GM18951 (cell line): Measurements from ENCODE around the gene GPC4.

Experiments used
- POLR2A ChIP-seq: IDR thresholded peaks from 4 replicates; pipeline ENCODE4 v1.6.1; 2011; ENCODE audit warnings: mild to moderate bottlenecking; ENCODE audit not compliant: insufficient read length, insufficient read depth; ENCODE audit errors: extremely low read depth
- in situ Hi-C: fragments of 300-500 bp; cut with MboI; formaldehyde crosslinking; loops from one replicate; pipeline ENCODE4 v1.12.0; 2022; ENCODE audit warnings: low sequenced_read_pairs, mixed read lengths, inconsistent platforms; ENCODE audit not compliant: unreplicated experiment

Gene GPC4

DNA sequence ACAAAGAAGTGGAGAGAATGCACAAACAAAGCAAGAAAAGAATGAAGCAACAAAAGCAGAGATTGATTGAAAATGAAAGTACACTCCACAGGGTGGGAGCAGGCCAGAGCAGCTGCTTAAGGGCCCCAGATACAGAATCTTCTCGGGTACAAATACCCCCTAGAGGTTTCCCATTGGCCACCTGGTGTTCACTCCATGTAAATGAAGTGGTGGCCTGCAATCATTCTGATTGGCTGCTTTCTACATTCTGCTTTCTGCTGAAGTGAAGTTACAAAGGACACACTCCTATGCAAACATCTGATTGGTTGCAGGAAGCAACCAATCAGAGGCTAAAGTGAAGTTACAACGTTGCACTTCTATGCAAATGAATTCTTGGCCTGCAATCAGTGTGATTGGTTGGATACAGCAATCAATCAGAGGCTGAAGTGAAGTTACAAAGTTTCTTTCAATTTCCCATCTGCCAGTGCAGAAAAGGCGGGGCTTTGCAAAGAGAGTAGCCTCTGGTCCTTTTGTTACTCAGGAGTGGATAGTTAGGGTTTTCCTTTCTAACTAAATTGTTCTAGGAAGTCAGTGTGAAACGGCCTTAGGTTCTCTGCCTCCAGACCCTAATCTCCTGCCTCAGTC is 19.0 kb upstream of the GPC4 start:
- no peak for TF ChIP-seq POLR2A
- in situ Hi-C loops: no loop called here

DNA sequence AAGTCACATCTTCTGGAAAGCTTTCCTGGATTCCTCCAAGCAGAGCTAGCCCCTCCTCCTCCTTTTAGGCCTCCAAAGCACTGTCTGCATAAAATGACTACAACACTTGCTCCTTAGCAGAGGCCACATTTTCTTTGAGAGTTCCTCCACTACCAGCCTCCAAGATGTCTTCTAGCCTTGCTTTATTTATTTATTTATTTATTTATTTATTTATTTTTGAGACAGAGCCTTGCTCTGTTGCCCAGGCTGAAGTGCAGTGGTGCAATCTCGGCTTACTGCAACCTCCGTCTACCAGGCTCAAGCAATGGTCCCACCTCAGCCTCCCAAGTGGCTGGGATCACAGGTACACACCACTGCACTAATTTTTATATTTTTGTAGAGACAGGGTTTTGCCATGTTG is 4.6 kb upstream of the GPC4 start:
- TF ChIP-seq POLR2A: no peak
- in situ Hi-C loops: no loop called here

GRCh38 chrX:133418588-133418987 is 3.3 kb upstream of the GPC4 start:
- TF ChIP-seq POLR2A: no peak
- in situ Hi-C loops: no loop called here

GRCh38 chrX:133417364-133417763 is 2.1 kb upstream of the GPC4 start:
- no peak for TF ChIP-seq POLR2A
- in situ Hi-C loops: no loop called here

DNA sequence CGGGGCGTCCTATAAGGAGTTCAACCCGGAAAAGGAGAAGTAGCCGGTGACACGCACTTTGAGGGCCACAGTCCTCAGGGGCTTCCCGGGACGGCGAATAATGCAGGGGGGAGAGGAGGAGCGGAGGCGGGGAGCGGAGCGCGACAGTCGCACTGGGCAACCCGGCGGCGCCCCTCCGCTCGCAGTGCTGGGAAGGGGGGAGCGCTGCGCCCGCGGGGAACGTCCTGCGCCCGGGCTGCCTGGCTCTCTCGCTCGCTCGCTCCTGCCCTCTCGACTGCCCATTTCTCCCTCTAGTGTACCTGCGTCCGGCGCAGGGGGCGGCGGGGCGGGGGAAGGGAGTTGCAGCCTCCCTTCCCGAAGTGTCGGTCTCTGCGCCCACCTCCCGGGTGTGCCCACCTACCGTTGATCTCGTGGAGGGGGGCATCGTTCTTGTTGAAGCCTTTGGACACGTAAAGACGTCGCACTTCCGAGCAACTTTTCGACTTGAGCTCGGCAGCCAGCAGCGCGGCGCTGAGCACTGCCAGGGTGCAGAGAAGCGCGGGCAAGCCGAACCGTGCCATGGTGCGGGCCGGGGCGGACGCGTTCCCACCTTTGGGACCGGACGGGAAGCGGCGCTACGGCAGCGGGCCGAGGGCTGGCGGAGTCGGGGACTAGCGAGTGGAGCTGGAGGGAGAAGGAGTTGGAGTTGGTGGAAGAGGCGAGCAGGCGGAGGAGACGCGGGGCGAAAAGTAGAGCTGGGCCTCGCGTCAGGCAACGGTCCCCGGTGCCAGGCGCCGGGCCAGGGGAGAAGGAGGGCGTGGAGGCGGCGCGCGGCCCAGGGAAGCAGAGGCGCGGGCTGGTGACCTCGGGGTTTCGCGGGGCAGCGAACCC is 648 bp downstream of the GPC4 start:
- in situ Hi-C loops: no loop called here
- no peak for TF ChIP-seq POLR2A

- no peak for TF ChIP-seq POLR2A
Measured at GRCh38 chrX:133413218-133413925, 1.9 kb downstream of the GPC4 start.

DNA sequence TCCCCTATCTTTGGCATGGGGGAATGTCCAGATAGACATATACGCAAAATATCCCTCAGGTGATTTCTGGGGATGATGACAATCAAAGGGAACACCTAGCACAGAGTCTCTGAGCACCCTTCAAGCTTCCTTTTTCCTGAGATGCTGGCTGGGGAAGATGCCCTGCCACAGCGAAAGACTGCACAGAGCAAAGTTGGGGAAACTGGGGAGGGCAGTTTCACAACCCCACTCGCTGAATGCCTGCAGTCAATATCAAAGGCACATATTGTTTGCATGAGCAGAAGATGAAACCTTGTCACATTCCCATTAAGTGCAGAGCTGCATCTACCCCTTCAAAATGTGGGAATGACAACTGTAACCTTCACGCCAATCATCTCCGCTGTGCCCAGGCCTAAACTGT is 2.6 kb downstream of the GPC4 start:
- in situ Hi-C loops: no loop called here
- TF ChIP-seq POLR2A: no peak

More at GRCh38 chrX:133413218-133413925, 1.9 kb downstream of the GPC4 start:
- in situ Hi-C loops: no loop called here

- in situ Hi-C loops: no loop called here
- no peak for TF ChIP-seq POLR2A
Measured at GRCh38 chrX:133412246-133412645, 3.0 kb downstream of the GPC4 start.

GRCh38 chrX:133410550-133410949 is 4.7 kb downstream of the GPC4 start:
- in situ Hi-C loops: no loop called here
- no peak for TF ChIP-seq POLR2A

DNA sequence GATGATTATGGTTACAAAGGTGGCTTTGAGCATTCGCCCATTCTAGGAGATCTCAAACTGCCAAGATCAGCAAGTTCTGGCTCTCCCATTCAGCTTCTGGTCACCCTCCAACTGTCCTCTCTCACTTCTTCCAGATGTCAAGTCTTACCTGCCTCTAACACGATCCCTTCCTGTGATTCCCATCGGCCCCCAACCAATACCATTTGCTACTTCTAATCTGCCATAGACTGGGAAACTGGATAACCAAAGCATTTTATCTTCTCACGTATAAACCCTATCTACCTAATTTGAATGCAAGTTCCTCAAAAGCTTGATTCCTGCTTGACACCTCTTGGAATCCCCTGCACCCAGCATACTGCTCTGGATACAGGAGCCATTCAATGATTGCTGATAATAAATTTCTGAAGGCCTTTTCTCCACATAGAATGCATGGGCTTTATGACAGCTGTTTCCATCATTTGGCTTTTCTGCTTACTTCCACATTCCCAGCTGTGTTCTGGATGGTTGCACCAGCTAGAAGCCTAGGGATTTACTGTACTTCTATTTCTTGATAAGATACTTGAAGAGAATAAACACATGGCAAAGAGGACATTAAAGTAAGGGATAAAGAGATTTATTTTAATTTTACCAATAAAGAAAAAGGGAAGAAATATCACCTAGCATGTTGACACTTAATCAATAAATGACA is 9.6 kb downstream of the GPC4 start:
- in situ Hi-C loops: no loop called here
- no peak for TF ChIP-seq POLR2A

GRCh38 chrX:133403984-133404383 is 11.3 kb downstream of the GPC4 start:
- TF ChIP-seq POLR2A: no peak
- in situ Hi-C loops: no loop called here

DNA sequence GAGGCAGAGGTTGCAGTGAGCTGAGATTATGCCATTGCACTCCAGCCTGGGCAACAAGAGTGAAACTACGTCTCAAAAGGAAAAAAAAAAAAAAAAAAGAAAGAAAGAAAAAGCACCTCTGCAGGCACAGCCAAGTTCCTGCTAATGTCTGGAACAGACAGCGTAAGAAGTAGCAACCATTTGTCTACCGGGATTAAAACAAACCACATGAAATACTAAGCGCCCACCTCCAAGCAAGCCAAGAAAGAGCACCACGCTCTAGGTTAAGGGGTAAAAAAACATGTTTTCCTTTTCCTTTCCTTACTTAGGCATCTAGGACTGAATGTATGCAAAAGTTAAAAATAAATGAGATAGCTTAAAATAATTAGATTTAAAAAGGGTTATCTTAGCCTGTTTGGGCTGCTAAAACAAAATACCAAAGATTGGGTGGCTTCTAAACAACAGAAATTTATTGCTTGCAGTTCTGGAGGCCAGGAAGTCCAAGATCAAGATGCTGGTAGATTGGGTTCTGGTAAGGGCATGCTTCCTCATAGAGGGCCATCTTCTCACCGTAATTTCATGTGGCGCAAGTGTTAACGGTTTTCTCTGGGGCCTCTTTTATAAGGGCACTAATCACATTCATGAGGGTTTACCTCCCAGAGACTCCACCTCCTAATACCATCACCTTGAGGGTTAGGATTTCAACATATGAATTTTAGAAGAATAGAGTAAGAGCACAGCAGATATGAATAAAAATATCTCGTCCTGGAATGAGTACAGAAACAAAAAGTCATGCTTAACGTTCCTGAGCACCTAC is 12.3 kb downstream of the GPC4 start:
- in situ Hi-C loops: no loop called here

More for the DNA sequence above, 12.3 kb downstream of the GPC4 start:
- no peak for TF ChIP-seq POLR2A
